ENCODE data around the gene COL1A2. TPM values are rescaled to one million over a fixed set of nuclear protein-coding genes. Genes with fewer than 3 reads are reported as not detected.

Gene COL1A2
- total RNA-seq: 1,292 and 1,325 TPM in 2 replicates

GRCh38 chr7:94394437-94395140, at the start of gene COL1A2:
Gene COL1A2 (plus strand): TSS chr7:94394895. CDS start chr7:94395032, 137 bp downstream.

Other genes starting within 250 kb of the COL1A2 start
- gene CASD1, start 114.9 kb downstream of the COL1A2 start, total RNA-seq: 5.5 and 9.1 TPM in 2 replicates

All from bronchus fibroblast of lung (primary cell).